HG02678 (cell line): ENCODE measurements around the gene KIAA0930.

Experiments used
- ATAC-seq: cut with Tn5 transposase; IDR thresholded peaks from one replicate; pipeline ENCODE4 v1.9.1; 2021; ENCODE audit warnings: mild to moderate bottlenecking, moderate library complexity; ENCODE audit not compliant: unreplicated experiment

KIAA0930 gene

DNA sequence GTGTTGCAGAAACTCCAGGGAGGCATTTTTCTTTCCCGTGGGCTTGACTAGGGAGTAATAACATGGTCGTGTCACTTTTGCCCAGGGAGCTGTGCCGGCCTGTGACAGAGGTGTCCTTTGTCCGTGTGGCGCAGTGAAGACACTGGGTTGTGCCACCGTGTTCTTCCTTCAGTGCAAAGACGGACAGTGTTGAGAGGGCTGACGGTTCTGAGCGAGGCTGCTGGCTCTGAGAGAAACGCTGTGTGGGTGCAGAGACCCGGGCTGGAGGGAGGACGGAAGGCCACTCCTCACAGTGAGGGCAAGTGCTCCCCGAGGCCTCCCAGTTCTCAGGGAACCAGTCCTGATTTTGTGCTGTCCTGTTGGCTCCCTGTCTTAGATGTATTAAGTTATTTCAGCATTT is 56.7 kb downstream of the KIAA0930 start:
- no peak for ATAC-seq

DNA sequence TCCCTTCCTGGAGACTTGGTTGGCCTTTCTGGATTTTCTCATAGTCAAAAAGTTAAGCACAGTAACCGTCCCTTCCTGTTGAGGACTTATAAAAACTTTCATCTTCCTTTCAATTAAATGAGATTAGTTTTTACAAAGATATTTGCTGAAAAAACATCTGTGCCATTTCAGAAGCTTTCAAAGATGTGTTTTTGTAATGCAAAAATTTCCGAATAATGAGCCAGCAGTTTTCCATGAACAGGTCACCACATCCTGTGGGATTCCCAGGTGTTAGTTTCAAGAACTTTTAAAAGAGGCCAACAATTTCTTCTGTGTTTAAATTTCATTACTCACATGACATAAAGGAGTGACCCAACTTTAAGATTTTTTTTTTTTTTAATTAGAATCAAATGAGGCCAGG is 58.9 kb downstream of the KIAA0930 start:
- no peak for ATAC-seq

DNA sequence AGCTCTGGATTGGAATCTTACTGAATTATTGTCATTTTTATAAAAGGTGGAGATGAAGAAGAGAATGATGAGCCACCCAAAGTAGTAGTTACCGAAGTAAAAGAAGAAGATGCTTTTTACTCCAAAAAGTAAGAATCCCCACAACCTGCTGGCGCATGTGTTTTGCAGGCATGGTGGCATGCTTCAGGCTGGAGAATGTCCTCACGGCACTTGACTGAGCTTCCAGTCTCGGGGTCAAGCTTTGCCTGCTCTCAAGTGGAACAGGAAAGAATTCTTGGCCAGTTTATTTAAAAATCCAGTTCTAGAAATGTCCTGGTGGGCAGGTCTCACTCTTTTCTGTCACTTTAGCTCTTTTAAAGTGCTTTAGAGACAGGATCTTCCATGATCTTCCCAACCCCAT is 59.5 kb downstream of the KIAA0930 start:
- ATAC-seq: no peak

DNA sequence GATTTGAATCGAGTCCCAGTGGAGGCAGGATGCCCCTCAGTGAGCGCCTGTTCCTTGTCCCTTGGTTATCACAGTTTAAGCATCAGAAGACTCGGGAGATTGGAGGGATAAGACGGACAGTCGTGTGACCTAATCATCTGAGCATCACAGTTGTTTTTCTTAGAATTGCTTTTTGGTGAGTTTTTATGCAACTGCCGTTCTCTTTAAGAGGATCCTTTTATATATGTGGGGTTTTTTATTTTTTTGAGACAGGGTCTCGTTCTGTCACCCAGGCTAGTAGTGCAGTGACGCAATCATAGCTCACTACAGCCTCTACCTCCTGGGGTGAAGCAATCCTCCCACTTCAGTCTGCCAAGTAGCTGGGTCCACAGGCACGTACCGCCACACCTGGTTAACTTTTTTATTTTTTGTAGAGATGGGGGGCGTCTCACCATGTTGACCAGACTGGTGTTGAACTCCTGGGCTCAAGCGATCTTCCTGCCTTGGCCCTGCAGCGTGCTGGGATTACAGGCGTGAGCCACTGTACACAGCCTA is 60.5 kb downstream of the KIAA0930 start:
- no peak for ATAC-seq

DNA sequence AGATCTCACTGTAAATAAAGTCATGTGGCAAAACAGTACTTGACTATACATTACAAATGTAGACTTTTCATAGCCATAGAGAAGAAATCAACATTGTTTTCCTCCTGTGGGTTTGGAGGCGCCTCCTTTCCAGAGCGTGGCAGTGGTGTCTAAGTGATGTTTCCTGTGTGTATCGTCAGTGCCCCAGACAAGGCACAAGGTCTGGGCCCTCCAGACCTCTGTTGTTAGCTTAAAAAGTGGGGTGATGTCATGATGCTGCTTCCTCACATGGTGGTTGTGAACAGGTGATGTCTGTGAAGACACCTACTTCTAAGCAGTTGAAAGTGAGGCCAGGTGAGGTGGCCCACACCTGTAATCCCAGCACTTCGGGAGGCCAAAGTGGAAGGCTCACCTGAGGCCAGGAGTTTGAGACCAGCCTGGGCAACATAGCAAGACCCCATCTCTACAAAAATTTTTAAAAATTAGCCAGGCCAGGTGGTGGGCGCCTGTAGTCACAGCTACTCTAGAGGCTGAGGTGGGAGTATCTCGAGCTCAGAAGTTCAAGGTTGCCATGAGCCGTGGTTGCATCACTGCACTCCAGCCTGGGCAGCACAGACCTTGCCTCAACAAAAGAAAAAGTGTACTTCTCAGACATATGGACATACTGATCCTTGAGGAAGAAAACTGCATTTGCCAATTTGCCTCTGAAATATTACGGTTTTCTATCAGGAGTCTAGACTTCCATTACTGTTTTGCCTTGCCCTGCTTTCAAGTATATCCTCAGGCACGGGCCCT is 61.2 kb downstream of the KIAA0930 start:
- ATAC-seq: no peak

DNA sequence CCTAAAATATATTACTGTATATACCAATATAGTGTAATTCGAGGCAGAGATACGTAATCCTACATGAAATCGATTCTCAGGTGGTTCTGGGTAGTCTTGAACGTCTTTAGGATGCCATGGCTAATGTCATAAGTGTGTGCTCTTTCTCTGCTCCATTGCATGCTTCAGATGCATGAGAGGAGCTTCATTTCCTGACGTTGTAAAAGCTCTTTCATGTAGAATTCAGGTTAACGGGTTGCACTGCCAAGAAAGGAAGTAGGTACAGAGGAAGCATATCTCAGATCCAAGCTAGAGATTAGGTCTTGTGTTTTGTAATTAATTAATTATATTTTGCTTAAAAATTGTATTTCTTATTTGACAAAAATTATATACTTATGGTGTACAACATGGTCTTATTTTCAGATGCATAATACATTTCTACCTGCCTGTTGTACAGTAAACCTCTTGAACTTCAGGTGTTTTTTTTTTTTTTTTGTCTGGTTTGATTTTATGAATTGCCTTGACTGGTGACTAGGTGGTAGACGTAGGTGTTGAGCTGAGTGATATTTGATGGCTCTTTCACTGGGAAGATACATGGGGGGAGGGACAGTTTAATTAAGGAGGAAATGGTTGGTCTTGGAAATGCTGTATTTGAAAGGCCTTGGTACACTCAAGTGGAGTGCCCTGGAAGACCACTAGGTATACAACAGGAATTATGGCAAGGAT is 67.7 kb downstream of the KIAA0930 start:
- ATAC-seq: no peak

DNA sequence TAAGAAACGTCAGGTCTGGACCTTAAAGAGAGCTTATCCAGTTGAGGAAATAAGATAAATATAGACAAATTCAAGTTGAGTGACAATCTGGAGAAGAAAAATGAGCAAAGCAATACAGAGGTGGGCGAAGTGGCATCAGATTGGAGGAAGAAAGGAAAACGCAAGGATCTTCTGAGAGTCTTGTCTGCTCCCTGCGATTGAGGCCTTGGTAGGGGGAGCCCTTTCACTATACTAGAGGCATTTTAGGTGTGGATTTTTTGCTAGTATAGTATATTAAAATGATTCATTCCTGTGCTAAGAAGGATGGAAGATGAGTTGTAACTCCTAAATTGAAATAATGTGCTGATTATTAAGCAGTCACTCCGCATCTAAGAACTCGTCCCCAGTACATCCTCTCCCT is 68.9 kb downstream of the KIAA0930 start:
- ATAC-seq: no peak

DNA sequence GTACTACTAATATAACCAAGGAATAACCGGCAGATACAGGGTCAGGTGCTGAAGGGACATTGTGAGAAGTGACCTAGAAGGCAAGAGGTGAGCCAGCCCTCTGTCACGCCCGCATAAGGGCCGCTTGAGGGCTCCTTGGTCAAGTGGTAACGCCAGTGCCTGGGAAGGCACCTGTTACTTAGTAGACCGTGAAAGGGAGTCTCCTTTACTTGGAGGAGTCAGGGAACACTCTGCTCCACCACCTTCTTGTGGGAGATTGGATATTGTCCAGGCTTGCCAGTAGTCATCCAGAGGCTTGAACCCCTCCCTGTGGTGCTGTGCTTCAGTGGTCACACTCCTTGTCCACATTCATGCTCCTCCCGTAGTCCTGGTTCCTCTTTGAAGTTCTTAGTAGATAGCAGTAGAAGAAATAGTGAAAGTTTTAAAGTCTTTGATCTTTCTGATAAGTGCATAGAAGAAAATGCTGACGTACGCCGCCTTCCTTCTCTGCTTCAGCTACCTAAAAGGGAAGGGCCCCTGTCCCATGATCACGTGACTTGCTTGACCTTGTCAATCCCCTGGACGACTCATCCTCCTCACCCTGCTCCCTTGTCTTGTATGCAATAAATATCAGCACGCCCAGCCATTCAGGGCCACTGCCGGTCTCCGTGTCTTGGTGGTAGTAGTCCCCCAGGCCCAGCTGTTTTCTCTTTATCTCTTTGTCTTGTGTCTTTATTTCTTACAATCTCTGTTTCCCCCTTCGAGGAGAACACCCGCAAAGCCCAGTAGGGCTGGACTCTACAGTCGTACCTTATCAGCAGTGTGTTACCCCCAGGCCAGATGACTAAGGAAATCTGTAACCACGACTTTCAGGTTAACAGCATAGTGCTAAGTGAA is 70.9 kb downstream of the KIAA0930 start:
- no peak for ATAC-seq

DNA sequence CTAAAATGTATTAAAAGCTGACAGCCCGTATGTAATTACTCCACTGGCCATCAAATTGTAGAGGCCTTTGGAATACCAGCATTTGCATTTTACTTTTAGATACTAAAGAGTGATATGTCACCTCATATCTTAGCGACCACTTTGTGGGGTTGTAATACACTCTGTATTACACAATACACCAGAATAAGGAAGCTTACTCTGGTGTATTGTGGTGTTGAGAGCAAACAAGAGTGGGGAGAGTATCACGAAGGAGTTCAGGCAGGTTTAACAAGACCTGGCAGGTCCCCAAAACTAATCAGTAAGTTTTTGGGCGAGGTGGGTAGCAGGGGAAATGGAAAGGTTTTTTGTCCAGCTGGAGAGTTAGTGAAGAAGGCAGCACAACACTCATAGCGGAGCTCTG is 73.8 kb downstream of the KIAA0930 start:
- ATAC-seq: no peak

DNA sequence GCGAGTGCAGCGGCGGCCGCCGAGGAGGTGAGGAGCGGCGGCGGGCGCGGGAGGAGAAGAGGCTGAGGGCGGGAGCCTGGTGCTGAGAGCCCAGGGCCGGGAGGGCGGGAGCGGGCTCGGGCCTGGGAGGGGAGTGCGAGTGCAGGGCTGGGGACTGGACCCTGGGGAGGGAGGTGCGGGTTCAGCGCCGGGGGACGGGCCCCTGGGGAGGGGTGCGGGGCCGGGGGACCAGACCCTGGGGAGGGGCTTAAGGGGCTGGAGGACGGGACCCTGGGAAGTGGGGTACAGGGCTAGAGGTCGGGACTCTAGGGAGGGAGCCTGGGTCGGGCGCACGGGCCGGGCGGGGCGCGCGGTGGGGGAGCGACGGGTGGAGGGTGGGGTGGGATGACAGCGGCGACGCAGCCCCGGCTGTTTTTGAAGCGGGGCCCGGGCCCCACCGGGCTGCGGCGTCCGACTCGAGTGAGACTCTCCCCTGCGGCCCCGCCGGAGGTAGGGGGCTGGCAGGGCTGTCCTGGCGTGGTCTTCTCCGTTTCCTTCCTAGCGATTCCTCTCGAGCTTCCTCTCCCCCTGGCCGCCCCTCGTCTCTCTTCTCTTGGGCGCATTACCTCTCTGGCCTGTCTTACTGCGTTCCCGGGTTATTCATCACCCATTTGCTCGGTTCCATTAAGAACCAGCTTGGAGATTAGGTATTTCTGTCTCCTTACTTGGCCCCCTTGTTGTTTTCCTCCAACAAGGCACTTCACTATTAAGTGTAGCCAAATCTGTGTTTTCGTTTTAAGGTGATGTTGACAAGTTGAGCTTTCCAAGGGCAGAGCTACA is 76.2 kb downstream of the KIAA0930 start:
- peak; percentile 20 for ATAC-seq

DNA sequence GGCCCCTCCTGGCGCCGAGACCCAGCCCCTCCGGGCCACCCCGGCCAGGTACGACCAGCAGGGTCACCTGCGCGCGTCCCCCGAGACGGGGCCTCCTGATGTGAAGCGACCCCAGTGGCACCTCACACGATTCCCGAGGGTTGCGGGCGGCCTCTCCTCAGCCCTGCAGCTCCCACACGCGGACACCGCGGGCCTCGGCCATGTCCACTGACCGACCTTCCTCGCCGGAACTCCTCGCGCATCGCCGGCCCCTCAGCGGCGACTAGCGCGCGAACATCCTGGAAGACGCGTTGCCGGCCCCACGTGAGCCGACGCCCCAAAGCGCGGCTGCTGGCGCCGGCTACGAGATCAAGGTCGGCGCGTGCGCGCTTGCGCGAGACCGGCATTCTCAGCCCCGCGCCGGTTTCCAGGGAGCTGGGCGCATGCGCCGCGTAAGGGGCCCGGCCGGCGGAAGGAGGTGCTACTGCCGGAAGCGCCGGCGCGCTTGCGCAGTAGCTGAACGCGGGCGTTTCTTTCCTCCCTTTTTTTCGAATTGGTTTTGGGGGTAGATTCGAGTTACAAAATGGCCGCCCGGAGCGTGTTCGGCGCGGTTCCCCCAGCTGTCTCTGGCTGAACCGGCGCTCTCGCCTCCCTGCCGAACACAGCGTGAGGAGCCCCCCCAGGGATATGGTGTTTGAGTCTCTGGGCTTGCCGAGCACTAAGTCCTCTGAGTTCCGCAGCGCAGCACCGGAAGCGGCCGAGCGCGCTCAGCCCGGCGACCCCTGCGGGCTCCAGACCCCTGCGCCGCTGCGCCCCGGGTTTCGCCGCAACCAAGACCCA is 77.0 kb downstream of the KIAA0930 start, which contains the start of gene NUP50:
TSS of gene NUP50 (plus strand) at position 475 of the 819 bp plus-strand sequence. CDS start 4,253 bp downstream, outside the sequence.
- ATAC-seq: peak; percentile 80

DNA sequence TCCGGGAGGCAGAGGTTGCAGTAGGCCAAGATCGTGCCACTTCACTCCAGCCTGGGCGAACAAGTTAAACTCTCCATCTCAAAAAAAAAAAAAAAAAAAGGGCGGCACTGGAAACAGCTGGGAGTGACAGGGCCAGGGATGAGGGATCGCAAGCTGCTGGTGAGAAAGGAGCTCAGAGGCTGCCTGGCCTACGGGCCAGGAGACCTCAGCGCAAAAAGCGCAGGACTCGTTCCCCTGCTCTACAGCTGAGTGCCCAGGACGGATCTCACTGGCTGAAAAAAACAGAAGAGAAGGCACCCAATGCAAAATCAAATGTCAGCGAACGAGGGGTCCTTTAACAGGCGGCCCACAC is 77.6 kb downstream of the KIAA0930 start:
- no peak for ATAC-seq

DNA sequence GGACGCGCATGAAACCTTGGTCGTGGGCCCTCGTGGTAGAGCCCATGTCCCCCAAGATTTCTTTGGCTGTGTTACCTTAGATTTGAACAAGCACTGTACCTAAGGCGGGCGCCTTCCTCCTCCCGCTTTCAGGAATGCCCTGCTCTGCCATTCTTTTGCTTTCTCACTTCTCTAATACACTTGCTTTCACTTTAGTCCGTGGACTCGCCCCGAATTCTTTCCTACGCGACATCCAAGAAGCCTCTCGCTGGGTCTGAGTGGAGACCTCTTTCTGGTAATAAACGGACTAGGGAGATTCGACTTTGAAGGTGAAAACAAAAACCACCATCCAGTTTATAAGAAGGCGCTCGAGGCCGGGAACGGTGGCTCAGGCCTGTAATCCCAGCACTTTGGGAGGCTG is 78.2 kb downstream of the KIAA0930 start:
- ATAC-seq: no peak

DNA sequence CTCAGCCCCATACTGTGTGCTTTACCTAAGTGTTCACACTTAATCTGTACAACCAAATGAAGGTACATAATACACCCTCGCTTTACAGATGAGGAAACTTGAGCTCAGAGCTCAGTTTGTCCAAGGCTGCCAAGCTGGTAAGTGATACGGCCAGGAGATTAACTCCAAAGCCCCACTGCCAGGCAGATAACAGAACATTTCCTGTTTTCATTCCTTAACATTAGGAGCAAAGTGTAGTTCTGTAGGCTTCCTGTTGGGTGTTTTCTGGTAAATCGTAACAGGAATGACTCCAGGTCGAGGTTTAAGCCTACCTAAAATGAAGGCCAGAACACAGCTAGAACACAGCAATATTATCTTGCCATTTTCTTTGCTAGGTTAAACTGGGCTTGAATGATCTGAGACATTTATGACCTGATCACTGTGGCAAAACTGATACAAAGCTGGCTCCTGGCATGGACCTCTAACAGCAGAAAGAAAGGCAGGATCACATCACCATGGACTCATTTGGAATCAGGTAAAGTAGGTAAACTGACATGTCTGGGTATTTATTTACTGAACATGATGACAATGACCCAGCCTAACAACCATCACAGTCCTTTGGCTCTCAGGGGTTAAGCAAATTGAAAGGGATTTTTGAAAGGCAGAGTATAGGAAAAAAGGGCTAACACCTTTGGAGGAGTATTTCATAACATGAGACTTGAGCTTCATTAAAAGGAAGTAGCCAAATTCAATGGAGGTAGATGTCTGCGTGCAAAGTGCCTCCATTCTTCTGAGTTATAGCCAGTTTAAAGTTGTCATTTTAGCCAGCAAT is 80.8 kb downstream of the KIAA0930 start:
- no peak for ATAC-seq

DNA sequence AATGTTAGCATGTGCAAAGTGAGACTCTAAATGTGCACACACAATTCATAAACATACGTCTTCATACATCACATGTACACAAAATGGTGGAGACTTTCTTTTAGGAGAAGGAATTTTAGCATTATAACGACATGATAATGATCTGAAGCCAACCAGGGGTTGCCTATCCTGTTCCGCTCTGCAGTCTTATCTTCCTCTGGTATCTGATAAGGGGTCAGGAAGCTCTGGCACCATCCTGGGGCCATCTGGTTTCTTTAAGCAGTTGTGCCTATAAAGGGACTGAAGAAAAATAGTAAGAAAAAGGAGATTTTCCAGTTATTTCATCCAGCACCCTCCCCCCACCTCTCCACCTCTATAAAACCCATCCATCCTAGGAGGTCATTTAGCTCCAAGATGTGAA is 82.8 kb downstream of the KIAA0930 start:
- ATAC-seq: no peak

DNA sequence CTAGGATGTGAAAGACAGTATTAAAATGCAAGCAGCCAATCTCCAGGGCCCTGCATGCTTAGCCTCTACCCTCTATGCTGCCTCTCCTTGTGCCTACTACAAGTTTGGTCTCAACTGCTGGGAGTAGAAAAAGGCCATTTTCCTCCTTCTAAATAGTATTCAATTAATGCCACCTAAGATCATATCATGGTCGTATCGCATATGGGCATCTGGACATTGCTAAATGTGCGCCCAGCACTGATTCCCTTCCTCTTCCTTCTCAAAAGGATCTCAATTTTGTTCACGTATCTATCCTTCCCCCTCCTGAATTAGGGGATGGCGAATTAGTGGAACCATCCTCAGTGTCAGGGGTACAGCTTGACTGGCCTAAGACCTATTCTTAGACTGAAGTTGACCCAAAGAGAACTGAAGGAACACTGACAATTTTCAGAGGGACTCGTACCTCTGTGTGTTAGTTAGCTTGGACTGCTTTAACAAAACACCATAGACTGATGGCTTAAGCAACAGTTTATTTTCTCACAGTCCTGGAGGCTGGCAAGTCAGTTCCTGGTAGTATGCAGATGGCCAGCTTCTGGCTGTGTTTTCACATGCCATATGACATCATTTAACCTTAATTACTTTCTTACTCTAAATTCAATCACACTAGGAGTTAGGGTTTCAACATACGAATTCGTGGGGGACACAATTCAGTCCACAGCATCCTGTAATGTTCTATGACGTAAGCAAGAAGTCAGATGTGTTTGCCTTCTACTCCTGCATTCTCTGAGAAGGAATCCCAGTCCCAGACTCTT is 85.4 kb downstream of the KIAA0930 start:
- no peak for ATAC-seq

DNA sequence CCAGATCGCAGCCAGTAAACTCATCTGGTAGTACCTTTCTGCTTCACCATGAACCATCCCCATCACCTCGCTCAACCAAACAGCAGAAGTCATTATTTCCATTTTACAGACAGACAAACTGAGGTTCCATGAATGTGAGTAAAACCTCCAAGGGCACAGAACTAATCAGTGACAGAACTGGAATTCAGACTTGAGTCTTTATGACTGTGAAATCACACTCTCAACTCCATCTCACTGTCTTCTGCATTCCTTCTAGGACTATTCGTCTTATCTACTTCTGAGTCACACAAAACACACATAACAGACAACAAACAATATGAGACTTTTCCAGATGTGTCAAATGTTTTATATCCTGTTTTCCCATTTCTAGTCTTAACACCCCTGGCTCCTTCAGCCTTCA is 86.3 kb downstream of the KIAA0930 start:
- ATAC-seq: no peak

DNA sequence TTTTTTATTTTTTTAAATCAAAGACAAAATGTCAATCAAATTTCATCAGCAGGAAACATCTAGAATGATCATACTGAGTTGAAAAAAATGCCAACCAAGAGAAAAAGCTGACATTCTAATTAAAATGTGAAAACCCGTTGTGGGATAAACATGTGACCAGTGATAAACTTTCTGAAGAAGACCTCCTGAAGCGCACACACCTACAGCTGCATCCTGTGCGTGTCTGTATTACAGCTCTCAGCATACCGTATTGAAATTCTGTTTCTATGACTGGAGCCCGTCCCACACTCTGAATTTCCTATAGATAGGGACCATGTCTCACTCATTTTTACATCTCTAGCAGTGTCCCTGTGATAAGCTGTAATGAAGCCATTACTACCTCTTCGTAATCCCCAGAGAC is 89.2 kb downstream of the KIAA0930 start:
- no peak for ATAC-seq
